Neural progenitor cell (in vitro differentiated cells): ENCODE results near the gene CNTN2. TPM values are rescaled to one million over a fixed set of nuclear protein-coding genes. Genes with fewer than 3 reads are reported as not detected.

Experiments used
- DNase-seq: peaks from one replicate; pipeline ENCODE4 v3.0.0-alpha.2; 2016; ENCODE audit warnings: low spot score
- H2AFZ ChIP-seq: fragments of 200-600 bp; sonication (generic); replicated peaks from 2 replicates; pipeline ENCODE4 v1.6.1; 2016; ENCODE audit warnings: antibody characterized with exemption
- H3F3A ChIP-seq: fragments of 200-600 bp; sonication (generic); 2 replicates; pipeline ENCODE4 v1.6.1; 2016; ENCODE audit warnings: antibody characterized with exemption, low read depth
- H3K27ac ChIP-seq: fragments of 200-600 bp; sonication (generic); 2 replicates; pipeline ENCODE4 v1.5.1; 2016; ENCODE audit warnings: mild to moderate bottlenecking
- H3K27me3 ChIP-seq: fragments of 200-600 bp; sonication (generic); 2 replicates; pipeline ENCODE4 v1.6.1; 2016; ENCODE audit warnings: mild to moderate bottlenecking, moderate library complexity
- H3K36me3 ChIP-seq: fragments of 200-600 bp; sonication (generic); 2 replicates; pipeline ENCODE4 v1.5.1; 2016
- H3K4me1 ChIP-seq: fragments of 200-600 bp; sonication (generic); 2 replicates; pipeline ENCODE4 v1.6.1; 2016; ENCODE audit warnings: mixed run types
- H3K4me2 ChIP-seq: fragments of 200-600 bp; sonication (generic); 2 replicates; pipeline ENCODE4 v1.6.1; 2016
- H3K4me3 ChIP-seq: fragments of 200-600 bp; sonication (generic); 2 replicates; pipeline ENCODE4 v1.5.1; 2016
- H3K79me2 ChIP-seq: fragments of 200-600 bp; sonication (generic); 2 replicates; pipeline ENCODE4 v1.6.1; 2016; ENCODE audit warnings: low read depth
- H3K9ac ChIP-seq: fragments of 200-600 bp; sonication (generic); 2 replicates; pipeline ENCODE4 v1.6.1; 2016
- H3K9me3 ChIP-seq: fragments of 200-600 bp; sonication (generic); 2 replicates; pipeline ENCODE4 v1.5.1; 2016; ENCODE audit warnings: low read depth
- H4K20me1 ChIP-seq: fragments of 200-600 bp; sonication (generic); 2 replicates; pipeline ENCODE4 v1.6.1; 2016; ENCODE audit warnings: low read depth
- H3K27ac Mint-ChIP-seq: 3 replicates; pipeline ENCODE4 v1.8.0; 2021; ENCODE audit warnings: mixed read lengths
- H3K27me3 Mint-ChIP-seq: 2 replicates; pipeline ENCODE4 v1.8.0; 2022; ENCODE audit warnings: low read depth, mild to moderate bottlenecking, inconsistent platforms, moderate library complexity, mixed read lengths; ENCODE audit not compliant: insufficient read depth
- H3K36me3 Mint-ChIP-seq: 3 replicates; pipeline ENCODE4 v1.8.0; 2021; ENCODE audit warnings: mixed read lengths
- H3K4me1 Mint-ChIP-seq: 3 replicates; pipeline ENCODE4 v1.8.0; 2021; ENCODE audit warnings: mixed read lengths
- H3K4me3 Mint-ChIP-seq: 3 replicates; pipeline ENCODE4 v1.8.0; 2021; ENCODE audit warnings: mild to moderate bottlenecking, moderate library complexity, mixed read lengths
- H3K9me3 Mint-ChIP-seq: 3 replicates; pipeline ENCODE4 v1.8.0; 2020; ENCODE audit warnings: mixed read lengths
- CTCF ChIP-seq: fragments of 200-600 bp; sonication (generic); IDR thresholded peaks from 2 replicates; pipeline ENCODE4 v1.5.1; 2017; ENCODE audit warnings: antibody characterized with exemption, mild to moderate bottlenecking
- EZH2 ChIP-seq: fragments of 200-600 bp; sonication (generic); IDR thresholded peaks from 2 replicates; pipeline ENCODE4 v1.6.1; 2017; ENCODE audit warnings: antibody characterized with exemption, mild to moderate bottlenecking, moderate library complexity
- EZH2phosphoT487 ChIP-seq: fragments of 200-600 bp; sonication (generic); IDR thresholded peaks from 2 replicates; pipeline ENCODE4 v1.6.1; 2017; ENCODE audit warnings: antibody characterized with exemption
- total RNA-seq: library from RNA; depleted of rRNA; stranded (reverse); fragments of >200 nt; gene quantifications from 2 replicates; pipeline ENCODE4 v1.2.3, GENCODE V29; 2015; ENCODE audit warnings: low replicate concordance

Gene CNTN2
- total RNA-seq, 1 donor from 2014 or later, result 8.4 TPM

GRCh38 chr1:205077934-205078311, 34.9 kb downstream of the CNTN2 start:
- H3K4me3 ChIP-seq, result no peak overlapping the region
- no peaks in the 10 kb centered on the region for H3K36me3 ChIP-seq
- peaks cover 10% of the 10 kb centered on the region for H3F3A ChIP-seq
- peaks cover 2% of the 10 kb centered on the region for H3K36me3 Mint-ChIP-seq
- TF ChIP-seq EZH2phosphoT487, result no peak
- no peak for TF ChIP-seq CTCF
- TF ChIP-seq EZH2, result no peak
- H3K9me3 Mint-ChIP-seq, result no peaks in the 10 kb centered on the region
- peaks cover 5% of the 10 kb centered on the region for H3K4me1 ChIP-seq
- no peak overlapping the region for H3K4me3 Mint-ChIP-seq
- H3K27ac Mint-ChIP-seq, result no peak overlapping the region
- no peaks in the 10 kb centered on the region for H3K27me3 Mint-ChIP-seq
- H3K4me1 Mint-ChIP-seq, result peaks cover 15% of the 10 kb centered on the region
- H3K9me3 ChIP-seq, result no peaks in the 10 kb centered on the region
- no peak for DNase-seq
- no peak overlapping the region for H3K27ac ChIP-seq
- no peak overlapping the region for H3K4me2 ChIP-seq
- peaks cover 4% of the 10 kb centered on the region for H4K20me1 ChIP-seq
- H2AFZ ChIP-seq, result no peak overlapping the region
- no peaks in the 10 kb centered on the region for H3K27me3 ChIP-seq
- no peaks in the 10 kb centered on the region for H3K79me2 ChIP-seq
- H3K9ac ChIP-seq, result no peak overlapping the region

- Mint-ChIP-seq H3K4me3 (no peak overlapping the region), H3K27me3 (no peaks in the 10 kb centered on the region), H3K9me3 (no peaks in the 10 kb centered on the region), H3K27ac (no peak overlapping the region), H3K4me1 (peaks cover 15% of the 10 kb centered on the region), H3K36me3 (peaks cover 19% of the 10 kb centered on the region)
- Histone ChIP-seq H2AFZ (no peak overlapping the region), H3K4me1 (peaks cover 7% of the 10 kb centered on the region), H3K4me3 (no peak overlapping the region), H3K4me2 (no peak overlapping the region), H3K36me3 (no peaks in the 10 kb centered on the region), H3K27ac (no peak overlapping the region), H3K9ac (no peak overlapping the region), H4K20me1 (peaks cover 9% of the 10 kb centered on the region), H3F3A (peaks cover 14% of the 10 kb centered on the region), H3K27me3 (no peaks in the 10 kb centered on the region), H3K9me3 (no peaks in the 10 kb centered on the region), H3K79me2 (no peaks in the 10 kb centered on the region)
- TF ChIP-seq EZH2, result no peak
- TF ChIP-seq CTCF, result no peak
- TF ChIP-seq EZH2phosphoT487, result no peak
- peak; percentile 64 for DNase-seq
Observed at GRCh38 chr1:205082431-205082830, 39.4 kb downstream of the CNTN2 start.

GRCh38 chr1:205084360-205084759, 41.3 kb downstream of the CNTN2 start, which contains the start of gene TMEM81:
TSS of gene TMEM81 (minus strand) at chr1:205084460. CDS start at chr1:205084320, 140 bp downstream.
- Histone ChIP-seq H3K27me3 (no peaks in the 10 kb centered on the region), H3K4me1 (peaks cover 7% of the 10 kb centered on the region), H3K79me2 (no peaks in the 10 kb centered on the region), H3K36me3 (no peaks in the 10 kb centered on the region), H3F3A (peaks cover 14% of the 10 kb centered on the region), H3K4me3 (no peak within 1 kb of the TSS), H3K4me2 (no peak within 1 kb of the TSS), H3K9me3 (no peaks in the 10 kb centered on the region), H4K20me1 (peaks cover 9% of the 10 kb centered on the region), H3K27ac (no peak within 1 kb of the TSS), H2AFZ (no peak within 1 kb of the TSS), H3K9ac (no peak within 1 kb of the TSS)
- Mint-ChIP-seq H3K4me1 (peaks cover 15% of the 10 kb centered on the region), H3K36me3 (peaks cover 32% of the 10 kb centered on the region), H3K9me3 (no peaks in the 10 kb centered on the region), H3K27me3 (no peaks in the 10 kb centered on the region), H3K4me3 (no peak within 1 kb of the TSS), H3K27ac (no peak within 1 kb of the TSS)
- TF ChIP-seq CTCF, result no peak
- no peak for TF ChIP-seq EZH2phosphoT487
- no peak for TF ChIP-seq EZH2
- no peak for DNase-seq
